Fibroblast of the aortic adventitia (primary cell): ENCODE measurements around the gene AGPAT3. TPM values are rescaled to one million over a fixed set of nuclear protein-coding genes. Genes with fewer than 3 reads are reported as not detected.

Source experiments
- DNase-seq: peaks from one replicate; pipeline ENCODE4 v3.0.0-alpha.2; 2010; ENCODE audit warnings: low read depth
- H3K4me3 ChIP-seq: 2 replicates; pipeline ENCODE4 v1.5.1; 2011; ENCODE audit warnings: low read depth, mild to moderate bottlenecking, control low read depth, low read length, moderate library complexity
- total RNA-seq: library from RNA; depleted of rRNA; stranded (reverse); fragments of >200 nt; gene quantifications from 2 replicates; pipeline ENCODE4 v1.2.3, GENCODE V29; 2012; ENCODE audit warnings: low replicate concordance
- TF ChIP-seq, protein P1 (sequence below): IDR thresholded peaks from 2 replicates; pipeline ENCODE4 v1.5.1; 2011; ENCODE audit warnings: mild to moderate bottlenecking, low read length, control low read depth, inconsistent platforms; ENCODE audit not compliant: insufficient read depth

AGPAT3 gene
- total RNA-seq, 1 donor: 29.0 TPM

DNA sequence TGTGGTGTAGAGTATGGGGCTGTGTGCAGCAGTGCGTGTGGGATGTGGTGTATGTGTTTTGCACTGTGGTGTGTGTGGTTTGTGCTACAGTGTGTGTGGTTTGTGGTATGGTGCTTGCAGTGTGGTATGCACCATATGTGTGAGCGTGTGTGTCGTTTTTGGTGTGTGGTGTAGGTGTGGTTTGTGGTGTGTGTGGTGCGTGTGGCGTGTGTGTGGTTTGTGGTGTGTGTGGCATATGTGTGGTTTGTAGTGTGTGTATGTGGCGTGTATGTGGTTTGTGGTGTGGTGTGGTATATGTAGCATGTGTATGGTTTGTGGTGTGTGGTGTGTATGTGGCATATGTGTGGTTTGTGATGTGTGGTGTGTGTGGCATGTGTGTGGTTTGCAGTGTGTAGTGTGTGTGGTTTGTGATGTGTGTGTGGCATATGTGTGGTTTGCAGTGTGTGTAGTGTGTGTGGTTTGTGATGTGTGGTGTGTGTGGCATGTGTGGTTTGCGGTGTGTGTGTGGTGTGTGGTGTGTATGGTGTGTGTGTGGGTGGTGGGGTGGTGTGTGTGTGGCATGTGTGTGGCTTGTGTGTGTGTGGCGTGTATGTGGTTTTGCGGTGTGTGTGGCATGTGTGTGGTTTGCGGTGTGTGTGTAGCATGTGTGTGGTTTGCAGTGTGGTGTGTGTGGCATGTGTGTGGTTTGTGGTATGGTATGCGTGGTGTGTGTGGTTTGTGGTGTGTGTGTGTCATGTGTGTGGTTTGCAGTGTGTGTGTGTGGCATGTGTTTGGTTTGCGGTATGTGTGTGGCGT, 93.5 kb downstream of the AGPAT3 start:
- DNase-seq: no peak
- no peak overlapping the region for H3K4me3 ChIP-seq
- TF ChIP-seq, protein P1, sequence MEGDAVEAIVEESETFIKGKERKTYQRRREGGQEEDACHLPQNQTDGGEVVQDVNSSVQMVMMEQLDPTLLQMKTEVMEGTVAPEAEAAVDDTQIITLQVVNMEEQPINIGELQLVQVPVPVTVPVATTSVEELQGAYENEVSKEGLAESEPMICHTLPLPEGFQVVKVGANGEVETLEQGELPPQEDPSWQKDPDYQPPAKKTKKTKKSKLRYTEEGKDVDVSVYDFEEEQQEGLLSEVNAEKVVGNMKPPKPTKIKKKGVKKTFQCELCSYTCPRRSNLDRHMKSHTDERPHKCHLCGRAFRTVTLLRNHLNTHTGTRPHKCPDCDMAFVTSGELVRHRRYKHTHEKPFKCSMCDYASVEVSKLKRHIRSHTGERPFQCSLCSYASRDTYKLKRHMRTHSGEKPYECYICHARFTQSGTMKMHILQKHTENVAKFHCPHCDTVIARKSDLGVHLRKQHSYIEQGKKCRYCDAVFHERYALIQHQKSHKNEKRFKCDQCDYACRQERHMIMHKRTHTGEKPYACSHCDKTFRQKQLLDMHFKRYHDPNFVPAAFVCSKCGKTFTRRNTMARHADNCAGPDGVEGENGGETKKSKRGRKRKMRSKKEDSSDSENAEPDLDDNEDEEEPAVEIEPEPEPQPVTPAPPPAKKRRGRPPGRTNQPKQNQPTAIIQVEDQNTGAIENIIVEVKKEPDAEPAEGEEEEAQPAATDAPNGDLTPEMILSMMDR: no peak

DNA sequence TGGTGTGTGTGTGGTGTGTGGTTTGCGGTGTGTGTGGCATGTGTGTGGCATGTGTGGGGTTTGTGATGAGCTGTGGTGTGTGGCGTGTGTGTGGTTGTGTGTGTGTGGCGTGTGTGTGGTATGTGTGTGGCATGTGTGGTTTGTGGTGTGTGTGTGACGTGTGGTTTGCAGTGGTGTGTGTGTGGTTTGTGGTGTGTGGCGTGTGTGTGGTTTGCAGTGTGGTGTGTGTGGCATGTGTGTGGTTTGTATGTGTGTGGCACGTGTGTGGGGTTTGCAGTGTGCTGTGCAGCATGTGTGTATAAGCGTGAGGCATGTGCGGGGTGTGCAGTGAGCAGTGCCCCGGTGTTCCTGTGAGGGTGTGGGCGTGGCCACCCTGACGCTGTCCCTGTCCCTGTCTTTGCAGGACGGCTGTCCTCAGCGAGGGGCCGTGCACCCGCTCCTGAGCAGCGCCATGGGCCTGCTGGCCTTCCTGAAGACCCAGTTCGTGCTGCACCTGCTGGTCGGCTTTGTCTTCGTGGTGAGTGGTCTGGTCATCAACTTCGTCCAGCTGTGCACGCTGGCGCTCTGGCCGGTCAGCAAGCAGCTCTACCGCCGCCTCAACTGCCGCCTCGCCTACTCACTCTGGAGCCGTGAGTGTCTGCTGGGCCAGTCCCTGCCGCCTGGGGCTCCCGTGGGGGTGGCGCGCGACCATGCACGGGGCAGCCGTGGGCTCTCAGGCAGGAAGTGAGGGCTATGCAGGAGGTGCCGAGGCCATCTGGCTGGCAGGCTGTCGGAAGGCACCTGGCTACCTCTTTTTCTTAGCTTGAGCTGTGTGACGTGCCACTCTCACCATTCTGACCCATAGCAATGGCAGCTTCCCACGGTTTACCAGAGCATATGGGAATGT, 94.5 kb downstream of the AGPAT3 start:
- no peak overlapping the region for H3K4me3 ChIP-seq
- TF ChIP-seq, protein P1: no peak
- no peak for DNase-seq

DNA sequence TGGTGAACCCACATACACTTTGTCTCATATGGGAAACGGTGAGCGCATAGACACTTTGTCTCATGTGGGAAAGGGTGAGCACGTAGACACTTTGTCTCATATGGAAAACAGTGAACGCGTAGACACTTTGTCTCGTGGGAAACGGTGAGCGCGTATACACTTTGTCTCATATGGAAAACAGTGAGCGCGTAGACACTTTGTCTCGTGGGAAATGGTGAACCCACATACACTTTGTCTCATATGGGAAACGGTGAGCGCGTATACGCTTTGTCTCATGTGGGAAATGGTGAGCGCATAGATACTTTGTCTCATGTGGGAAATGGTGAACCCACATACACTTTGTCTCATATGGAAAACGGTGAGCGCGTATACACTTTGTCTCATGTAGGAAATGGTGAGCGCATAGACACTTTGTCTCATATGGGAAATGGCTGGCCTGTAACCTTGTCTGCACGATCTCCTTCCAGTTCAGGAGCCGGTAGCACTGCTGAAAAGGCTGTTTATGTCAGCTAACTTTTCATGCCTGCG, 96.4 kb downstream of the AGPAT3 start:
- TF ChIP-seq, protein P1: no peak
- DNase-seq: no peak
- no peak overlapping the region for H3K4me3 ChIP-seq

DNA sequence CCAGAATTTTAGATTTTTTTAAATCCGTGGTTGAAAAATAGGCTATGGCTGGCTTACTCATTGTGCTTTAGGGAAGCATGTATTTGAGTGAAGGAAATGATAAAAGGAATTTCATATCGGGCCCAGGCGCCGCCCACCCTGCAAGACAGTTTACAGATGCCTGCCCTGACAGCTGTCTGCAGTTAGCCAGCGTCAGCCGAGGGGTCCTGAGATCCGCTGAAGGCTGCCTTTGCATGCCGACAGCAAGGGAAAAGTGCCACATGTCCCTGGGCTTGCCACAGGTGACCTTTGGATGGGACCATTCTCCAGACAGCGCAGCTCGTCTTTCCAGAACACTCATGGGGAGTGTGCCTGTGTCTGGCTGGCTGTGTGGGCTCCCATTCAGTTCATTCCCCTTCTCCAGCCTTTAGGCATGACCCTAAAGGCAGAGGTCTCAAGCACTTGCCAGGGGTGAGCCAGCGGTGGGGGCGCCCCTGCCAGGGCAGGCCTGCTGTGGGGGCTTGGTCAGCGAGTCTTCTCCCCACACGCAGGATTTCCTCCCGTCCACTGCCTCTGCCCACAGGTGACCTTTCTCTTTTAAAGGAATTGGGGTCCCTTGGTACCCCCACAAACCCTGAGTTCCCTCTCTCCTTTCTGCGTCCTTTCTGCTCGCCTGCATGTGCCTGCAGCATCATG, 101.0 kb downstream of the AGPAT3 start:
- TF ChIP-seq, protein P1: no peak
- H3K4me3 ChIP-seq: no peak overlapping the region
- DNase-seq: no peak

DNA sequence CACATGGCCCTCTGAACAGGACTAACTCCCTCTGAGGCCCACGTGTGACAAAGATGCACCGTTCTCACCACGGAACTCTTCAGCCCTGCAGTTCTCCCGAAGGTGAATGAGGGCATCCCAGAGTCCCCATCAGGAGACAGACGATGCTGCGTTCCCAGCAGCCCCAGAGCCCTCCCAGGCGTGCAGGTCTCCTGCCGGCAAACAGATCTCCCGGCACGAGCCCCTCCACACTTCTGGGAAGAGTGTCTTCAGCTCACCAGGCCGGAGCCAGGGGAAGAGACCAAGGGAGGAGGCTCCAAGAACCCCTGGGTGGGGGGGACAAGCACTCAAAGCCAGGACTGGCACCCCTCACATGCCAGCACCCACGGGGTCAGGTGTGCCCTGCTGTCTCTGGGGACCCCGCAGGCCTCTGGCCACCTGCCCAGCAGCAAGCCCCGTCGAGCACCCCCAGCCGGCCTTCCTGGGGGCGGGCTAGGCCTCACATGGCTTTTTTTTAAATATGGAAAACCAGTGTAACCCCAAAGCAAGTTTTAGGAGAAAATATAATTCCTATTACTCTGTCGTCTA, 102.0 kb downstream of the AGPAT3 start:
- no peak for DNase-seq

More for the DNA sequence above, 102.0 kb downstream of the AGPAT3 start:
- TF ChIP-seq, protein P1: no peak
- no peak overlapping the region for H3K4me3 ChIP-seq
